VCaP (cell line): ENCODE data around the gene DUSP5.
"Not testable (repeated sequence)": the region's sequence is repeated elsewhere in the genome, so short reads cannot be mapped to it uniquely, and the experiment has no call there.

Experiments
- H3K27ac ChIP-seq: fragments of 450-650 bp; 2 replicates; pipeline ENCODE4 v1.5.1; 2017
- CTCF ChIP-seq: fragments of 450-650 bp; conservative IDR thresholded peaks from 2 replicates; pipeline ENCODE4 v1.5.1; 2017; ENCODE audit warnings: mild to moderate bottlenecking, moderate library complexity

The DUSP5 gene

DNA sequence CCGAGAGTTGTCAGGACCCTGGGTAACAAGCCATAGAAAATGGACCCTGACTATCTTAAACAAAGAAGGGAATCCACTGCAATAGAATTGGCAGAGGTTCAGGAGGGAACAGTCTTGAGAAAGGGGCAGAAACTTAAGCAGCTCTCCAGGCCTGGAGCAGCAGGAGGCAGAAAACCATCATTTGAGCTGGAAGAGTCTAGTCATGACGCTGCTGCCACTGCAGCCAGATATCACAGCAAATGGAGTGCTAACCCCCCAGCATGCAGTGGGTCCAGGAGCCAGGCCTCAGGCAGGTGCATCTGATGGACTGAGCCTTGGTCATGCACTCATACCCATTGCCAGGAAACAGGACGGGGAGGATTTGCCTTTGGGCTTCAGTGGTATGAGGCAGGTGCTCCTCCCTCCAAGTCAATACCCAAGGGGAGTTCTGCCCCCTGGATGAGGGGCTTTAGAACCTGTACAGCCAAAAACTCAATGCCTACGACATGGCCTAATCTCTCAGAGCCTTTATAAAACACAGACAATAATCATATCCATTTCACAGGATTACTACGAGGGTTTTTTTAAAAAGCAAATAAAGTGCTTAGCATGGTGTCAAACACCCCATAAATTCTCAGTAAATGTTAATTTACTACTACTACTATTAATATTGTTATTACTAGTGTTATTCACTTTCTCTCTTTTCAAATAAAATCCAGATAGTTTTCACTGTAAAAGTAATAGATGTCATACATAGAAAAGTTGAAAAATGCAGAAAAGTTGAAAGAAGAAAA, 30.7 kb downstream of the DUSP5 start:
- no peak overlapping the region for H3K27ac ChIP-seq
- TF ChIP-seq CTCF = no peak

DNA sequence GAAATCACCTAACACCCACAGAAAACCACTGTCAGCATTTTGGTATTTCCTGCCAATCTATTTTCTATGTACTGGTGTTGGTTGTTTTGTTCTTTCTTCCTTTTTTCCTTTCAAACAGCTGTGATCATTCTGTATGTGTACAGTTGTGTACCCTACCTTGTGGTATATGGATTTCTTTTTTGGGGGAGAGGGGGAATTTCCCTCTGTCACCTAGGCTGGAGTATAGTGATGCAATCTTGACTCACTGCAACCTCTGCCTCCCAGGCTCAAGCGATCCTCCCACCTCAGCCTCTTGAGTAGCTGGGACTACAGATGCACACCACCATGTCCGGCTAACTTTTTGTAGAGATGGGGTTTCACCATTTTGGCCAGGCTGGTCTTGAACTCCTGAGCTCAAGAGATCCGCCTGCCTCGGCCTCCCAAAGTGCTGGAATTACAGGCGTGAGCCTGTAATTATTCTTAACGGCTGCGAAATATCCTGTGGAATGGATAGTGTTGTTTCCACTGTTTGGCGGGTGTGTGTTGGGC, 31.4 kb downstream of the DUSP5 start:
- H3K27ac ChIP-seq = not testable (repeated sequence)

DNA sequence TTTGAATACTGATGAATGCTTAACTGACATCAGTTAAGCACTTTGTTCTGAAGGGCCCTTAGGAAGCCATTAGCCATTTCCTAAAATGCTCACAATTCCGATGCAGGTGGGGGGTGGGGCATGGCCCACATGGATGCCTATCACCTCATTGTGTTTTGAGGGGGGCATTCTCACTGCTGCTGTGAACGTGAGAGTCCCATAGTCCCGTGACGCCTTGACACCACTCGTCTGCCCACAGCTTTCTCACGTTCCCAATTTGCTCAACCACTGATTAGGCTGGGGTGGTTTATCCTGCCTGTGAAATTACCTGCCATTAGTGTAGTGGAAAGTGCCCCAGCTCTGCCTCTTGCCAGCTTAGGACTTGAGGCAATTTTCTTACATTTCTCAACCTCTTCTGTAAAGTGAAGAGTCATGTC, 31.9 kb downstream of the DUSP5 start:
- no peak for TF ChIP-seq CTCF
- no peak overlapping the region for H3K27ac ChIP-seq

DNA sequence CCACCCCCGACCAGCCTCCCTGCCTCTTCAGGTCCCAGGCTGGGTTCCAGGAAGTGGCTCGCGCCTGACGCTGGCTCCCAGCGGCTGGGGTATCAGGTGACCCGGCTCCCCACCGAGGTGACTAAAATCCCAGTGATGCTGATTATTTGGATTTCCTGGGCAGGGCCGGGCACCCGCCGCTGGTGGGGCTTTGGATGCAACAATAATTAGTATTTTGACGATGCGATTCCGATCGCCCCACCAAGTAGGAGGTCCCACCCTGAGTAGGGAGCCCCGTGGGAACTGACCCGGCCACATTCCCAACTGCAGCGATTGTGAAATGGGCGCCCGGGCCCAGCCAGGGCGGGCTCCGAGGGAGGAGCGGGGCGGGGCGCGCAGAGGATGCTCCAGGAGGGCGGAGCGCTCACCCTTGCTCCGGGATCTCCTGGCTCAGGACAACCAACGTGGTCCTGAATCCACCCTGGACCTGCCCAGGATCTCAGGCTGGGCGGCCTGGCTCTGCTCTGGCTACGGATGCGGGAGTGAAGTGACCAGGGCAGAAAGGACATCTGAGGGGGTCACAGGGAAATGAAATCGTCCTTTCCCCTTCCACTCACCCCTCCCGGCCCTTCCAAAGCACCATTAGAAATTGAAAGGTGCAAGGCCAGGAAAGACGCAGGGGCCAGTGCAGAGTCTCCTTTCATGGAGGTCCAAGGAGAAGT, 32.6 kb downstream of the DUSP5 start:
- no peak overlapping the region for H3K27ac ChIP-seq
- no peak for TF ChIP-seq CTCF

- H3K27ac ChIP-seq = no peak overlapping the region
- no peak for TF ChIP-seq CTCF
Observed at GRCh38 chr10:110531687-110532086, 34.0 kb downstream of the DUSP5 start.

GRCh38 chr10:110532628-110533027, 34.9 kb downstream of the DUSP5 start:
- not testable (repeated sequence) for H3K27ac ChIP-seq

DNA sequence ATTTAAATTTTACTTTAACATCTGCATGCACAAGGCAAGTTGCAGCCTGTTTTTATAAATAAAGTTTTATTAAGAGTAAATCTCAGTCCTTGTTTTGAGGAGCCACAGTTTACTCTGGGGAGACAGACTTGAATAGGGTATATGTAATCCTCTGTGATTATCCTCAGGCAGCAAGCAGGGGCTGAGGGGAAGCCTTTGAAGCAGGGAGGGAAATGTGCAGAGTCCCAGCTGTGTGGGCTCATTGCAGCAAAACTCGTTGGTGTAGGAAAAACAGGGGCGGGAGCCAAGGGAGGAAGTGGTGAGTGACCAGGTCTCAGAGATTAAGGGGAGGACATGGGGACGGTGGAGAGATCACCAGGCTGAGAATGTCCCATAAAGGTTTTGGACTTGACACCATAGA, 35.4 kb downstream of the DUSP5 start:
- no peak overlapping the region for H3K27ac ChIP-seq
- TF ChIP-seq CTCF = no peak

DNA sequence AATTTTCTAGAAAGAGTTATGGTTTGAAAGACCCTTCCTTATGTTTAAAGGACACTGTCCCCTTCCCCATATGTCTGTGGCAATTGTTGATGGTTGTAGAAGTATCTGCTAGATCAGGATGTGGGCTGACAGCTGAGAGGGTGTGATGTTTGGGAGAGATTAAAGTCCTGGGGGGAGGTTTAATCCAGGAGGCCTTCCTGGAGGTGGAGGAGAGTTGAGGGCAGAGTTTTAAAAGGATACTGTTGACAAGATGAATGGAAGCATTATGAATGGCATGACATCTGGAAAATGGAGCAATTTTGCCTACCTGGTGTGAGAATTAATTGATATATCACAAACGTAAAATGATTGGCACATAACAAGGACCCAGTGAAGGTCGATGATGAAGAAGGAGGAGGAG, 36.9 kb downstream of the DUSP5 start:
- no peak for TF ChIP-seq CTCF
- H3K27ac ChIP-seq = no peak overlapping the region
